HUES6 (cell line): ENCODE data around the gene GRM8.

Experiments used
- H3K27ac ChIP-seq: 2 replicates; pipeline ENCODE4 v1.7.0; 2013; ENCODE audit warnings: low read depth, mild to moderate bottlenecking, low read length, inconsistent platforms
- H3K27me3 ChIP-seq: 2 replicates; pipeline ENCODE4 v1.6.1; 2013; ENCODE audit warnings: low read length; ENCODE audit not compliant: control insufficient read depth, insufficient read depth
- H3K36me3 ChIP-seq: 2 replicates; pipeline ENCODE4 v1.6.1; 2013; ENCODE audit warnings: low read length; ENCODE audit not compliant: control insufficient read depth, insufficient read depth
- H3K4me1 ChIP-seq: 2 replicates; pipeline ENCODE4 v1.6.1; 2013; ENCODE audit warnings: low read length; ENCODE audit not compliant: control insufficient read depth, insufficient read depth
- H3K4me3 ChIP-seq: 2 replicates; pipeline ENCODE4 v1.5.1; 2013; ENCODE audit warnings: low read depth, low read length
- H3K9ac ChIP-seq: one replicate; pipeline ENCODE4 v1.6.1; 2013; ENCODE audit warnings: mild to moderate bottlenecking, low read length
- H3K9me3 ChIP-seq: 2 replicates; pipeline ENCODE4 v1.6.1; 2013; ENCODE audit warnings: low read depth, low read length; ENCODE audit not compliant: control insufficient read depth, insufficient read depth

Gene GRM8

GRCh38 chr7:127189074-127189473, 63.7 kb downstream of the GRM8 start:
- Histone ChIP-seq H3K27ac (no peak overlapping the region), H3K36me3 (no peaks in the 10 kb centered on the region), H3K4me1 (peaks cover 18% of the 10 kb centered on the region), H3K9ac (no peak overlapping the region), H3K27me3 (no peaks in the 10 kb centered on the region), H3K4me3 (no peak overlapping the region), H3K9me3 (no peaks in the 10 kb centered on the region)

GRCh38 chr7:127187740-127188139, 65.0 kb downstream of the GRM8 start:
- Histone ChIP-seq H3K9ac (no peak overlapping the region), H3K27me3 (no peaks in the 10 kb centered on the region), H3K4me3 (no peak overlapping the region), H3K4me1 (peaks cover 18% of the 10 kb centered on the region), H3K36me3 (no peaks in the 10 kb centered on the region), H3K27ac (no peak overlapping the region), H3K9me3 (no peaks in the 10 kb centered on the region)

- Histone ChIP-seq H3K27ac (no peak overlapping the region), H3K27me3 (no peaks in the 10 kb centered on the region), H3K36me3 (no peaks in the 10 kb centered on the region), H3K9me3 (no peaks in the 10 kb centered on the region), H3K9ac (no peak overlapping the region), H3K4me1 (peaks cover 18% of the 10 kb centered on the region), H3K4me3 (no peak overlapping the region)
Measured at GRCh38 chr7:127186686-127187085, 66.1 kb downstream of the GRM8 start.

- H3K36me3 ChIP-seq = no peaks in the 10 kb centered on the region
- no peaks in the 10 kb centered on the region for H3K4me1 ChIP-seq
- H3K9me3 ChIP-seq = no peaks in the 10 kb centered on the region; the same call in 1 of the 2 replicates
- no peaks in the 10 kb centered on the region for H3K27me3 ChIP-seq
- H3K9ac ChIP-seq = no peak overlapping the region
- no peak overlapping the region for H3K4me3 ChIP-seq
- no peak overlapping the region for H3K27ac ChIP-seq
Measured at GRCh38 chr7:127177156-127177555, 75.6 kb downstream of the GRM8 start.

GRCh38 chr7:127162366-127162765, 90.4 kb downstream of the GRM8 start:
- no peak overlapping the region for H3K27ac ChIP-seq
- no peaks in the 10 kb centered on the region for H3K27me3 ChIP-seq

GRCh38 chr7:127158659-127159058, 94.1 kb downstream of the GRM8 start:
- no peaks in the 10 kb centered on the region for H3K9me3 ChIP-seq
- no peaks in the 10 kb centered on the region for H3K4me1 ChIP-seq
- no peak overlapping the region for H3K27ac ChIP-seq
- no peaks in the 10 kb centered on the region for H3K27me3 ChIP-seq
- no peak overlapping the region for H3K4me3 ChIP-seq
- H3K36me3 ChIP-seq = no peaks in the 10 kb centered on the region
- no peak overlapping the region for H3K9ac ChIP-seq

More at GRCh38 chr7:127162366-127162765, 90.4 kb downstream of the GRM8 start:
- Histone ChIP-seq H3K9me3 (no peaks in the 10 kb centered on the region), H3K4me3 (no peak overlapping the region), H3K4me1 (no peaks in the 10 kb centered on the region), H3K36me3 (no peaks in the 10 kb centered on the region), H3K9ac (no peak overlapping the region)

GRCh38 chr7:127154958-127155357, 97.8 kb downstream of the GRM8 start:
- Histone ChIP-seq H3K4me1 (no peaks in the 10 kb centered on the region), H3K36me3 (no peaks in the 10 kb centered on the region), H3K9me3 (no peaks in the 10 kb centered on the region), H3K27ac (no peak overlapping the region), H3K27me3 (no peaks in the 10 kb centered on the region), H3K4me3 (no peak overlapping the region), H3K9ac (no peak overlapping the region)

DNA sequence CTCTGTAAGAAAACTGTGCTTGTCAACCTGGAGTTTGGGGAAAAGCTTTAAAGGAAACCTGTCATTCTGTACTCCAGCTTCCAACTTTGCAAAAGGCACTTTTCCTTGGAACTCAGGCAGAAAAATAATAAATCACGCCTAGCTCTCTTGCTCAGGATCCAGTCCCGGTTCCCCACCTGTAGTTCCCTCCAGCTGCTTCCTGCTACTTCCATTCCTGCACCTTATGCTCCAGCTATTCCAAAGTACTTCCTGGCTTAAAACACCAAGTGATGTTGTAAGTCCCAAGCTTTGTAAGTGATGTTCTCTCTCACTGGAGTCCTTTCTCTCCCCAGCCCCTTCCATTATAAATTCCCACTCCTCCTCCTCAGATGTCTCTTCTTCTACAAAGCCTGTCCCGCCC, 98.6 kb downstream of the GRM8 start:
- no peak overlapping the region for H3K27ac ChIP-seq
- no peaks in the 10 kb centered on the region for H3K36me3 ChIP-seq
- H3K27me3 ChIP-seq = no peaks in the 10 kb centered on the region
- no peaks in the 10 kb centered on the region for H3K4me1 ChIP-seq
- H3K4me3 ChIP-seq = no peak overlapping the region
- H3K9ac ChIP-seq = no peak overlapping the region
- H3K9me3 ChIP-seq = no peaks in the 10 kb centered on the region

GRCh38 chr7:127153315-127153714, 99.4 kb downstream of the GRM8 start:
- H3K36me3 ChIP-seq = no peaks in the 10 kb centered on the region
- H3K9ac ChIP-seq = no peak overlapping the region
- H3K4me3 ChIP-seq = no peak overlapping the region
- H3K27me3 ChIP-seq = no peaks in the 10 kb centered on the region
- no peaks in the 10 kb centered on the region for H3K9me3 ChIP-seq
- H3K27ac ChIP-seq = no peak overlapping the region
- no peaks in the 10 kb centered on the region for H3K4me1 ChIP-seq

- no peaks in the 10 kb centered on the region for H3K4me1 ChIP-seq
- no peak overlapping the region for H3K27ac ChIP-seq
- H3K4me3 ChIP-seq = no peak overlapping the region
- no peak overlapping the region for H3K9ac ChIP-seq
- no peaks in the 10 kb centered on the region for H3K27me3 ChIP-seq
- H3K9me3 ChIP-seq = no peaks in the 10 kb centered on the region
- H3K36me3 ChIP-seq = no peaks in the 10 kb centered on the region
Measured at GRCh38 chr7:127152423-127152822, 100.3 kb downstream of the GRM8 start.

DNA sequence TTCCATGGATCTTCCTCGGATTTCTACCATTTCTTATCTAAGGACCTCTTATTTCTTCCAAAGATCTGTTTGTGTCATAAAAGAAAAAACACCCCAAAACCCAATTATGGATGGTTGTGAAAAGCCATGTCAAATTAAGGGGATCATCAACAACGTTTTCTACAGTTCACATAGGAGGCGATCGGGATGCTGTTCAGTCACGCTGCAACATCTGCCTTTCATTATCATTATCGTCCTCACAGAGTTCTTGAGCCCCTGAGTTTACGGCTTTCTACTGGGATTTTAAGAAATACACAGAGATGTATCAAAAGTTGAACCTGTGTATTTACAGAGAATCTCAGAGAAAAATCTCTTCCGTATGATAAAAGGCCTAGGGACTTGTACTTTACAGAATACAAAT, 101.4 kb downstream of the GRM8 start:
- Histone ChIP-seq H3K9ac (no peak overlapping the region), H3K4me1 (no peaks in the 10 kb centered on the region), H3K9me3 (no peaks in the 10 kb centered on the region), H3K36me3 (no peaks in the 10 kb centered on the region), H3K27ac (no peak overlapping the region), H3K27me3 (no peaks in the 10 kb centered on the region), H3K4me3 (no peak overlapping the region)

GRCh38 chr7:127150543-127150942, 102.2 kb downstream of the GRM8 start:
- H3K4me1 ChIP-seq = no peaks in the 10 kb centered on the region
- no peak overlapping the region for H3K9ac ChIP-seq
- H3K4me3 ChIP-seq = no peak overlapping the region
- H3K9me3 ChIP-seq = no peaks in the 10 kb centered on the region
- H3K27me3 ChIP-seq = no peaks in the 10 kb centered on the region
- no peaks in the 10 kb centered on the region for H3K36me3 ChIP-seq
- no peak overlapping the region for H3K27ac ChIP-seq
